Ascending aorta (tissue), 2 donors: ENCODE results near the gene SORCS2. TPM values are rescaled to one million over a fixed set of nuclear protein-coding genes. Genes with fewer than 3 reads are reported as not detected.
"Not testable (repeated sequence)": the region's sequence is repeated elsewhere in the genome, so short reads cannot be mapped to it uniquely, and the experiment has no call there.

Experiments
- DNase-seq, 2 donors: peaks; one replicate each; pipeline ENCODE4 v3.0.0-alpha.2; 2019; ENCODE audit warnings: low spot score in 2 of 2
- H3K27ac ChIP-seq, 2 donors: fragments of 200-600 bp; sonication (generic); one replicate each; pipeline ENCODE4 v1.5.1; 2016 to 2017; ENCODE audit warnings: mild to moderate bottlenecking in 1 of 2
- H3K27me3 ChIP-seq: fragments of 200-600 bp; sonication (generic); one replicate; pipeline ENCODE4 v1.5.1; 2017
- H3K36me3 ChIP-seq, 2 donors: fragments of 200-600 bp; sonication (generic); one replicate each; pipeline ENCODE4 v1.5.1; 2016
- H3K4me1 ChIP-seq, 2 donors: fragments of 200-600 bp; sonication (generic); one replicate each; pipeline ENCODE4 v1.5.1; 2016 to 2017; ENCODE audit warnings: mild to moderate bottlenecking in 1 of 2
- H3K4me3 ChIP-seq, 2 donors: fragments of 200-600 bp; sonication (generic); one replicate each; pipeline ENCODE4 v1.5.1; 2016 to 2017; ENCODE audit warnings: mild to moderate bottlenecking in 1 of 2
- H3K9me3 ChIP-seq, 2 donors: fragments of 200-600 bp; sonication (generic); one replicate each; pipeline ENCODE4 v1.5.1; 2016
- CTCF ChIP-seq, 3 experiments: fragments of 200-600 bp in 2 of 3; fragments of 450-650 bp in 1 of 3; sonication (generic) in 2 of 3; IDR thresholded peaks; one replicate each; pipeline ENCODE4 v1.5.1; 2016 to 2019; ENCODE audit warnings: antibody characterized with exemption in 3 of 3, mild to moderate bottlenecking in 1 of 3, moderate library complexity in 1 of 3
- intact Hi-C: fragments of 100-400 bp; cut with DNase I; formaldehyde crosslinking; loops from one replicate; pipeline ENCODE4 v1.15.1; 2023
- total RNA-seq: library from RNA; depleted of rRNA; stranded (reverse); fragments of >200 nt; gene quantifications from one replicate; pipeline ENCODE4 v1.1.0, GENCODE V29; 2016

The SORCS2 gene
- total RNA-seq, 1 donor from 2014 or later: 0.32 TPM

- H3K4me3 ChIP-seq: no peak overlapping the region
- peaks cover 5 to 21% of the 10 kb centered on the region in 2 donors for H3K4me1 ChIP-seq
- H3K27me3 ChIP-seq: no peaks in the 10 kb centered on the region
- TF ChIP-seq CTCF (IDR thresholded peaks at IDR 0.05): no peak
- no peak overlapping the region for H3K27ac ChIP-seq
- no peak for DNase-seq
- H3K36me3 ChIP-seq: no peaks in the 10 kb centered on the region
- intact Hi-C loops: no loop called here
- no peaks in the 10 kb centered on the region for H3K9me3 ChIP-seq
These were observed 17.4 kb downstream of the SORCS2 start for GRCh38 chr4:7209699-7210098.

- no peak for TF ChIP-seq CTCF (IDR thresholded peaks at IDR 0.05)
- H3K4me3 ChIP-seq: no peak overlapping the region
- intact Hi-C loops: no loop called here
- no peak overlapping the region for H3K27ac ChIP-seq
- peaks cover 5 to 21% of the 10 kb centered on the region in 2 donors for H3K4me1 ChIP-seq
- no peak for DNase-seq
- H3K9me3 ChIP-seq: no peaks in the 10 kb centered on the region
- no peaks in the 10 kb centered on the region for H3K27me3 ChIP-seq
- H3K36me3 ChIP-seq: no peaks in the 10 kb centered on the region
These were observed 18.5 kb downstream of the SORCS2 start for GRCh38 chr4:7210824-7211223.

GRCh38 chr4:7212101-7212674 lies 19.9 kb downstream of the SORCS2 start:
- Histone ChIP-seq H3K4me1 (peaks cover 0 to 8% of the 10 kb centered on the region in 2 donors), H3K36me3 (no peaks in the 10 kb centered on the region), H3K27me3 (no peaks in the 10 kb centered on the region), H3K27ac (no peak overlapping the region), H3K4me3 (no peak overlapping the region), H3K9me3 (no peaks in the 10 kb centered on the region)
- intact Hi-C loops: no loop called here
- no peak for DNase-seq
- no peak for TF ChIP-seq CTCF (IDR thresholded peaks at IDR 0.05)

GRCh38 chr4:7212921-7213320 lies 20.6 kb downstream of the SORCS2 start:
- Histone ChIP-seq H3K4me1 (peaks cover 0 to 2% of the 10 kb centered on the region in 2 donors), H3K9me3 (no peaks in the 10 kb centered on the region), H3K27ac (no peak overlapping the region), H3K36me3 (no peaks in the 10 kb centered on the region), H3K27me3 (no peaks in the 10 kb centered on the region), H3K4me3 (no peak overlapping the region)
- DNase-seq: no peak
- TF ChIP-seq CTCF (IDR thresholded peaks at IDR 0.05): no peak
- intact Hi-C loops: no loop called here

GRCh38 chr4:7213807-7214206 lies 21.5 kb downstream of the SORCS2 start:
- H3K27ac ChIP-seq: no peak overlapping the region
- no peaks in the 10 kb centered on the region for H3K4me1 ChIP-seq
- DNase-seq: no peak
- no peaks in the 10 kb centered on the region for H3K27me3 ChIP-seq
- intact Hi-C loops: no loop called here
- H3K9me3 ChIP-seq: no peaks in the 10 kb centered on the region
- H3K36me3 ChIP-seq: no peaks in the 10 kb centered on the region
- TF ChIP-seq CTCF (IDR thresholded peaks at IDR 0.05): no peak
- H3K4me3 ChIP-seq: no peak overlapping the region

- intact Hi-C loops: no loop called here
- no peaks in the 10 kb centered on the region for H3K27me3 ChIP-seq
- DNase-seq: no peak
- no peak overlapping the region for H3K27ac ChIP-seq
- H3K4me3 ChIP-seq: no peak overlapping the region
- no peaks in the 10 kb centered on the region for H3K4me1 ChIP-seq
- no peak for TF ChIP-seq CTCF (IDR thresholded peaks at IDR 0.05)
- no peaks in the 10 kb centered on the region for H3K9me3 ChIP-seq
- H3K36me3 ChIP-seq: no peaks in the 10 kb centered on the region
These were observed 22.0 kb downstream of the SORCS2 start for GRCh38 chr4:7214359-7214758.

- intact Hi-C loops, H3K9me3 ChIP-seq, H3K36me3 ChIP-seq: not testable (repeated sequence)
These were observed 22.8 kb downstream of the SORCS2 start for GRCh38 chr4:7215187-7215586.

More at GRCh38 chr4:7215187-7215586, 22.8 kb downstream of the SORCS2 start:
- H3K27me3 ChIP-seq, H3K4me3 ChIP-seq, DNase-seq, H3K27ac ChIP-seq, H3K4me1 ChIP-seq: not testable (repeated sequence)
